GM12873 (cell line): ENCODE data around the gene ZNG1A.
"Not testable (repeated sequence)": the region's sequence is repeated elsewhere in the genome, so short reads cannot be mapped to it uniquely, and the experiment has no call there.

Source experiments
- TF ChIP-seq, protein P1 (sequence below): IDR thresholded peaks from 2 replicates; pipeline ENCODE4 v1.5.1; 2012; ENCODE audit warnings: low read depth, mild to moderate bottlenecking, moderate library complexity, low read length, control low read depth; ENCODE audit not compliant: insufficient read depth; ENCODE audit errors: missing control alignments

ZNG1A gene

DNA sequence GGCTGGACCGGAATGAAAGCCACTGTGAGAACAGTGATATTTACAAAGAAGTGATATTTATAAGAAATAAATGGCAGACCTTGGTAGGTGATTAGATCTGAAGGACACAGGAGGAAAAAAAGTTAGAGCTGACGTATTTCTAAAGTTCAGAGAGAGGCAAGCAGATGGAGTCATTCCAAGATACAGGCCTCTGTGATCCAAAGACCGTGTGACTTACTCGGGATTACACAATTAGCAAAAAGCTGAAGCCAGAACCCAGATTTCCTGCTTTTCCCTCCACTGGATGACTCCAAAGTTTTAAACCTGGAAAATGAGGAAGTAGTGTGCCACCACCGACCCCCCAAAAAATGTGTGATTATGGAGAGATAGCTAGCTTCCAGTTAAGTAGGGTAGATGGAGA is 32.7 kb upstream of the ZNG1A start:
- TF ChIP-seq, protein P1, sequence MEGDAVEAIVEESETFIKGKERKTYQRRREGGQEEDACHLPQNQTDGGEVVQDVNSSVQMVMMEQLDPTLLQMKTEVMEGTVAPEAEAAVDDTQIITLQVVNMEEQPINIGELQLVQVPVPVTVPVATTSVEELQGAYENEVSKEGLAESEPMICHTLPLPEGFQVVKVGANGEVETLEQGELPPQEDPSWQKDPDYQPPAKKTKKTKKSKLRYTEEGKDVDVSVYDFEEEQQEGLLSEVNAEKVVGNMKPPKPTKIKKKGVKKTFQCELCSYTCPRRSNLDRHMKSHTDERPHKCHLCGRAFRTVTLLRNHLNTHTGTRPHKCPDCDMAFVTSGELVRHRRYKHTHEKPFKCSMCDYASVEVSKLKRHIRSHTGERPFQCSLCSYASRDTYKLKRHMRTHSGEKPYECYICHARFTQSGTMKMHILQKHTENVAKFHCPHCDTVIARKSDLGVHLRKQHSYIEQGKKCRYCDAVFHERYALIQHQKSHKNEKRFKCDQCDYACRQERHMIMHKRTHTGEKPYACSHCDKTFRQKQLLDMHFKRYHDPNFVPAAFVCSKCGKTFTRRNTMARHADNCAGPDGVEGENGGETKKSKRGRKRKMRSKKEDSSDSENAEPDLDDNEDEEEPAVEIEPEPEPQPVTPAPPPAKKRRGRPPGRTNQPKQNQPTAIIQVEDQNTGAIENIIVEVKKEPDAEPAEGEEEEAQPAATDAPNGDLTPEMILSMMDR = no peak

DNA sequence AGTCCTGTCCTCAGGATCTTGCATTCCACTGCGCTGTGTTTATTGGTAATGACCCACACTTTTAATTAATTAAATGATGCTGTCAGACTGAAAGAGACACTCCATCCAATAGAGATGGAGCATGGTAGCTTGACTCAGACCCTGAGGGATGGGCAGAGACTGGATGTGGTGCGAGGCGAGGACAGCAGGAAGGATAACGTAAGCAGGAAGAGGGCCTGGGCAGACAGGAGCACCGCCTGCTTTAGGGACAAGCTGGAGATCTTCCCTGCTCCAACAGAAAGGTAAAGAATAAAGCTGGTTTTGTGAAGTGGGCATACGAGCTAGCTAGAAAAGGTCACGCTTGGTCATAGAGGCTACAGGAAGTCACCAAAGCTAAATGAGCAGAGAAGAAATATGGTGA is 32.2 kb upstream of the ZNG1A start:
- TF ChIP-seq, protein P1 = no peak

DNA sequence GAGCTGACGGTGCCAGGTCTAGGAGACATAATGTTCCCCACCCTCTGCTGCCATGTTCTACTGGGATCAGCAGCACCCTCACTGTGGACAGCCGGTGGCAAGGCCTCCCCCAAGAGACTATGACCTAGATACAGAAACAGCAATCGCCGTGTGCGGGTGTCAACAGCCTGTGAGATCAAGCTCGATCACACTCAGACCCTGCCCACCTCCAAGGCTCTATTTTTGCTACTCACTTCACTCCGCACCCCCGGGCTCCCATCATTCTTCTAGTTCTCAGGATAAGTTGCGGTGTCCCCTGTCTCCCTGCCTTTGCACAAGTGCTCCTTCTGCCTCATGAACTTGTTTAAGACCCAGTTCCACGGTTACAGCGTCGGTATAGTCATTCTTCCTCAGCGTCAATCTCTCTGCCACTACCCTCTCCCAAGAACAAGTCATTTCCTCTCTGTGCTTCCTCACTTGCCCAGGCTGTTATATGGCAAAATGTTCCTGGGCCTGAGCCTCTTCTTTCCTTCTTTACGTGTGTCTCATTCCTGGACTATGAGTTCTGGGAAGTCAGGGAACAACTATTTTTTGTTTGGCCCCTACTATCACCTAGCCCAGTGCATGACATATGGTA is 30.4 kb upstream of the ZNG1A start:
- TF ChIP-seq, protein P1 = no peak

DNA sequence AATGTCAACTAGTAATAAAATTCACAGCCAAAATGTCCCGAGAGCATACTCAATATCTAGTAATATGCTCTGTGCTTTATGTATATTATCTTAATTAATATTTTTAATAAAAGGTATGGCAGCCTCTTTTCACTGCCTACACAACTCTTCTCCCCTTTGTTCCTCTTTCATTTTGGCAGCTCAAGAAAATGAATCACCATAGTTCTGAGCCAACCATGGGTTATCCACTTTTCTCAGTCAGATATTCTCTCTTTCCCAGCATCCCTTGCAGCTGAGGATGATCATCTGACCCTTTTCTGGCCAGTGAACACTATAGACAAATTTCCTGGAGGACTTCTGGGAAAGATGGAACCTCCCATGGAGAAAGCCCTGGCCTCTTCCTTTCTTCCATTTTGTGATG is 27.6 kb upstream of the ZNG1A start:
- TF ChIP-seq, protein P1 = no peak

DNA sequence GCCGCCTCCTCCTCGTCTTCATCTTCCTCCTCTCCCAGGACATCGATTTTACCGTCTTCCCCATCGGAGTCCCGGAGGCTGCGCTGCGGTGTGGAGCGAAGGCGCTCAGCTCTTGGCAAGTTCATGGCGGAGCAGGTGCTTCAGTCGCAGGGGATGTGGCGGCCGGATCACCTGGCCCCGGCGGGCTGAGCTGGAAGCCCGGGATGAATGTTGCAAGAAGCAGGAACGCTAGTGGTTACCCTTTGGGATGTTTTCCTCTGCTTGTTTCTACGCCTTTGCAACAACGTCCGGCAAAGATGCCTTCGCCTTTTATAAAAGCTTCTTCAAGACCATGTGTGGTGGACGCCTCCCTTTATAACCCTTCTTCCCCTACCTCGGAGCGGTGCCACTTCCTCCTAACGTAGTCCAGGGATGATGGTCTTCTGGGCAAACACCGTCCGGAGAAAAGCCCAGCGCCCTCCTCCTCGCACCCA is 60.8 kb downstream of the ZNG1A start, which contains the start of gene FOXD4:
TSS of gene FOXD4 (minus strand) at position 423 of the 473 bp plus-strand sequence. CDS start at position 125, 298 bp downstream.
- TF ChIP-seq, protein P1 = not testable (repeated sequence)
